ENCODE results near the gene PRKCH. TPM values are rescaled to one million over a fixed set of nuclear protein-coding genes. Genes with fewer than 3 reads are reported as not detected.

Gene PRKCH
- total RNA-seq, 3 donors from 2014 or later (not counting 1 experiment from before 2014, with no cell fraction given) = 610 to 756 (median 618) TPM

- H3K27me3 ChIP-seq (ENCODE audit: control insufficient read depth, insufficient read depth, low read length) = no peaks in the 10 kb centered on the region
- Mint-ChIP-seq H3K9me3 (peaks cover 0 to 2% of the 10 kb centered on the region in 2 donors), H3K36me3 (peaks cover 41% of the 10 kb centered on the region), H3K4me3 (peak overlapping the region; percentile 33), H3K4me1 (peaks cover 63 to 74% of the 10 kb centered on the region in 2 donors), H3K27ac (no peak overlapping the region), H3K27me3 (ENCODE audit: low read depth in 2 of 2) (no peaks in the 10 kb centered on the region)
- TF ChIP-seq CTCF (IDR thresholded peaks at IDR 0.05) = no peak
- ATAC-seq = peak in 1 of 3 donors; percentile 17
- H3K9me3 ChIP-seq (ENCODE audit: control insufficient read depth, insufficient read depth, low read length) = no peaks in the 10 kb centered on the region
- DNase-seq = peak in 1 of 2 donors; percentile 71
- 85% methylated on average over 14 of the region's 15 CpGs for WGBS (ENCODE audit: insufficient coverage)
- peaks cover 71% of the 10 kb centered on the region for H3K36me3 ChIP-seq (ENCODE audit: control insufficient read depth, insufficient read depth, low read length)
- H3K4me3 ChIP-seq (ENCODE audit: low read length) = no peak overlapping the region
- H3K4me1 ChIP-seq (ENCODE audit: control insufficient read depth, insufficient read depth, low read length) = peaks cover 25% of the 10 kb centered on the region
- peak overlapping the region; percentile 7 for H3K27ac ChIP-seq (ENCODE audit: low read length)
- intact Hi-C loops (cut with micrococcal nuclease) = loop anchor here (1.0 kb wide), 2 partner anchors 269 to 376 kb away; no protein-coding TSS in a partner anchor
These were observed 139.6 kb downstream of the PRKCH start for GRCh38 chr14:61460718-61461611.

- Histone ChIP-seq H3K27ac (ENCODE audit: low read length) (no peak overlapping the region), H3K27me3 (ENCODE audit: control insufficient read depth, insufficient read depth, low read length) (no peaks in the 10 kb centered on the region), H3K4me1 (ENCODE audit: control insufficient read depth, insufficient read depth, low read length) (peaks cover 27% of the 10 kb centered on the region), H3K9me3 (ENCODE audit: control insufficient read depth, insufficient read depth, low read length) (no peaks in the 10 kb centered on the region), H3K4me3 (ENCODE audit: low read length) (no peak overlapping the region), H3K36me3 (ENCODE audit: control insufficient read depth, insufficient read depth, low read length) (peaks cover 74% of the 10 kb centered on the region)
- no peaks in the 10 kb centered on the region for H3K27me3 Mint-ChIP-seq (ENCODE audit: low read depth in 2 of 2)
- peak overlapping the region; percentile 41 for H3K4me3 Mint-ChIP-seq
- DNase-seq (peak in 1 of 2 donors; percentile 84), ATAC-seq (peak; percentile 60 to 70 (median 66))
- TF ChIP-seq CTCF (IDR thresholded peaks at IDR 0.05) = peak; percentile 78
- 47% methylated on average over 5 of the region's 7 CpGs for WGBS (ENCODE audit: insufficient coverage)
- H3K27ac Mint-ChIP-seq = no peak overlapping the region
- intact Hi-C loops (cut with micrococcal nuclease) = loop anchor here (1.0 kb wide), 2 partner anchors 268 to 375 kb away; no protein-coding TSS in a partner anchor
- peaks cover 41% of the 10 kb centered on the region for H3K36me3 Mint-ChIP-seq
- H3K9me3 Mint-ChIP-seq = peaks cover 0 to 2% of the 10 kb centered on the region in 2 donors
- H3K4me1 Mint-ChIP-seq = peaks cover 60 to 72% of the 10 kb centered on the region in 2 donors
These were observed 140.5 kb downstream of the PRKCH start for GRCh38 chr14:61461808-61462275.

- TF ChIP-seq CTCF (IDR thresholded peaks at IDR 0.05) = no peak
- ATAC-seq (no peak), DNase-seq (no peak)
- Histone ChIP-seq H3K9me3 (ENCODE audit: control insufficient read depth, insufficient read depth, low read length) (no peaks in the 10 kb centered on the region), H3K4me1 (ENCODE audit: control insufficient read depth, insufficient read depth, low read length) (peaks cover 28% of the 10 kb centered on the region), H3K27me3 (ENCODE audit: control insufficient read depth, insufficient read depth, low read length) (no peaks in the 10 kb centered on the region), H3K27ac (ENCODE audit: low read length) (peak overlapping the region; percentile 9), H3K4me3 (ENCODE audit: low read length) (no peak overlapping the region), H3K36me3 (ENCODE audit: control insufficient read depth, insufficient read depth, low read length) (peaks cover 71% of the 10 kb centered on the region)
- H3K4me1 Mint-ChIP-seq = peaks cover 57 to 72% of the 10 kb centered on the region in 2 donors
- WGBS (ENCODE audit: insufficient coverage) = 88% methylated on average over 4 of the region's 4 CpGs
- H3K27ac Mint-ChIP-seq = no peak overlapping the region
- H3K27me3 Mint-ChIP-seq (ENCODE audit: low read depth in 2 of 2) = no peaks in the 10 kb centered on the region
- intact Hi-C loops (cut with micrococcal nuclease) = no loop called here
- peaks cover 0 to 2% of the 10 kb centered on the region in 2 donors for H3K9me3 Mint-ChIP-seq
- peaks cover 35% of the 10 kb centered on the region for H3K36me3 Mint-ChIP-seq
- H3K4me3 Mint-ChIP-seq = no peak overlapping the region
These were observed 141.3 kb downstream of the PRKCH start for GRCh38 chr14:61462566-61463193.

Data from natural killer cell (primary cell).